CD4-positive, alpha-beta T cell (primary cell): ENCODE measurements around the gene CIZ1. TPM values are rescaled to one million over a fixed set of nuclear protein-coding genes. Genes with fewer than 3 reads are reported as not detected.

ENCODE experiments used
- ATAC-seq: fragments of 200-7000 bp; cut with Tn5 transposase; one replicate; pipeline ENCODE4 v1.10.0; 2022; ENCODE audit warnings: mild to moderate bottlenecking; ENCODE audit not compliant: poor library complexity
- CTCF ChIA-PET: fragments of 350-600 bp; sonication (Branson Sonifier 250); formaldehyde crosslinking; loops from one replicate; lab custom pipeline; 2021; ENCODE audit warnings: antibody characterized with exemption, inconsistent platforms; lab: Charles Lee
- POLR2A ChIA-PET: fragments of 350-600 bp; sonication (Branson Sonifier 250); formaldehyde crosslinking; loops from one replicate; lab custom pipeline; 2021; ENCODE audit warnings: antibody characterized with exemption, inconsistent platforms; lab: Charles Lee
- DNase-seq, 14 experiments: peaks; one replicate each; pipeline ENCODE4 v3.0.0-alpha.2; 2013 to 2020; ENCODE audit warnings: mixed read lengths in 2 of 14
- H3K27ac ChIP-seq, 2 donors: one replicate each; pipeline versions ENCODE4 v1.5.1 to v1.7.0; 2013; ENCODE audit warnings: low read length in 2 of 2, low read depth in 1 of 2, mild to moderate bottlenecking in 1 of 2
- H3K27me3 ChIP-seq, 2 experiments: 1 replicate in 1 of 2; 2 replicates in 1 of 2; pipeline versions ENCODE4 v1.6.1 to v1.7.0; 2013; ENCODE audit warnings: low read length in 2 of 2, control low read depth in 1 of 2, mild to moderate bottlenecking in 1 of 2, moderate library complexity in 1 of 2; ENCODE audit not compliant: insufficient read depth in 2 of 2, control insufficient read depth in 1 of 2
- H3K36me3 ChIP-seq: one replicate; pipeline ENCODE4 v1.6.1; 2013; ENCODE audit warnings: low read length, control low read depth; ENCODE audit not compliant: insufficient read depth
- H3K4me1 ChIP-seq: one replicate; pipeline ENCODE4 v1.6.1; 2013; ENCODE audit warnings: low read length, control low read depth; ENCODE audit not compliant: insufficient read depth
- H3K4me3 ChIP-seq: one replicate; pipeline ENCODE4 v1.5.1; 2013; ENCODE audit warnings: mild to moderate bottlenecking, low read length, moderate library complexity
- H3K9me3 ChIP-seq, 2 experiments: 1 replicate in 1 of 2; 2 replicates in 1 of 2; pipeline versions ENCODE4 v1.6.1 to v1.7.0; 2013; ENCODE audit warnings: low read length in 2 of 2, mild to moderate bottlenecking in 2 of 2, control low read depth in 1 of 2, moderate library complexity in 1 of 2; ENCODE audit not compliant: control insufficient read depth in 1 of 2, insufficient read depth in 1 of 2
- H3K27ac Mint-ChIP-seq: one replicate; pipeline ENCODE4 v1.8.0; 2020; ENCODE audit warnings: mixed read lengths
- H3K27me3 Mint-ChIP-seq: one replicate; pipeline ENCODE4 v1.8.0; 2021; ENCODE audit warnings: mixed read lengths
- H3K36me3 Mint-ChIP-seq: one replicate; pipeline ENCODE4 v1.8.0; 2021; ENCODE audit warnings: low read depth, mixed read lengths
- H3K4me1 Mint-ChIP-seq: one replicate; pipeline ENCODE4 v1.8.0; 2021; ENCODE audit warnings: low read depth, mixed read lengths
- H3K4me3 Mint-ChIP-seq: one replicate; pipeline ENCODE4 v1.8.0; 2020; ENCODE audit warnings: mild to moderate bottlenecking, mixed read lengths
- H3K9me3 Mint-ChIP-seq: one replicate; pipeline ENCODE4 v1.8.0; 2020; ENCODE audit warnings: mixed read lengths
- CTCF ChIP-seq: fragments of 200-600 bp; IDR thresholded peaks from one replicate; pipeline ENCODE4 v1.8.0; 2022; ENCODE audit warnings: antibody characterized with exemption, mild to moderate bottlenecking
- intact Hi-C, 2 experiments: fragments of 100-400 bp; cut with DNase I in 1 of 2; cut with micrococcal nuclease in 1 of 2; formaldehyde crosslinking; loops; one replicate each; pipeline versions ENCODE4 v1.15.1 to v1.9.0; 2023 to 2025; cut with DNase I, micrococcal nuclease
- total RNA-seq, 174 experiments: library from RNA in 2 of 174; stranded (reverse) in 2 of 174; gene quantifications; one replicate each; pipeline ENCODE4 v1.2.3 and lab custom pipeline; 2021 to 2026

Gene CIZ1
- total RNA-seq, 2 experiments from 2014 or later = 106 to 107 TPM

- Mint-ChIP-seq H3K4me3 (no peak overlapping the region), H3K9me3 (no peaks in the 10 kb centered on the region), H3K36me3 (no peaks in the 10 kb centered on the region), H3K27me3 (peaks cover 16% of the 10 kb centered on the region), H3K27ac (no peak overlapping the region), H3K4me1 (no peaks in the 10 kb centered on the region)
- no peak for DNase-seq
- intact Hi-C loops = no loop called here
- Histone ChIP-seq H3K27me3 (no peaks in the 10 kb centered on the region), H3K9me3 (no peaks in the 10 kb centered on the region), H3K4me1 (no peaks in the 10 kb centered on the region), H3K4me3 (no peak overlapping the region), H3K27ac (no peak overlapping the region), H3K36me3 (no peaks in the 10 kb centered on the region)
- TF ChIP-seq CTCF = no peak
- ATAC-seq = no peak
- POLR2A ChIA-PET = no interaction called here
- CTCF ChIA-PET = interaction anchor here (0.6 kb wide), 1 partner anchor 61 kb away, joined by 4 read pairs; no protein-coding TSS in a partner anchor
Measured at GRCh38 chr9:128211981-128212281, 20.6 kb upstream of the CIZ1 start.

GRCh38 chr9:128211186-128211980 lies 20.0 kb upstream of the CIZ1 start:
- H3K9me3 Mint-ChIP-seq = no peaks in the 10 kb centered on the region
- DNase-seq = no peak
- ChIA-PET CTCF (interaction anchor here (0.6 kb wide), 1 partner anchor 62 kb away, joined by 4 read pairs; no protein-coding TSS in a partner anchor), POLR2A (interaction anchor here (0.6 kb wide), 1 partner anchor 811 kb away, joined by 3 read pairs; no protein-coding TSS in a partner anchor)
- H3K4me1 Mint-ChIP-seq = no peaks in the 10 kb centered on the region
- no peak for ATAC-seq
- Histone ChIP-seq H3K27me3 (no peaks in the 10 kb centered on the region), H3K4me1 (no peaks in the 10 kb centered on the region), H3K4me3 (no peak overlapping the region), H3K27ac (no peak overlapping the region), H3K36me3 (no peaks in the 10 kb centered on the region), H3K9me3 (no peaks in the 10 kb centered on the region)
- H3K27me3 Mint-ChIP-seq = peaks cover 16% of the 10 kb centered on the region
- intact Hi-C loops = no loop called here
- no peak overlapping the region for H3K4me3 Mint-ChIP-seq
- no peaks in the 10 kb centered on the region for H3K36me3 Mint-ChIP-seq
- no peak overlapping the region for H3K27ac Mint-ChIP-seq
- TF ChIP-seq CTCF = no peak

- no peaks in the 10 kb centered on the region for H3K36me3 ChIP-seq
- peaks cover 4% of the 10 kb centered on the region for H3K4me1 ChIP-seq
- POLR2A ChIA-PET = interaction anchor here (1.3 kb wide), 1 partner anchor 41 kb away, joined by 3 read pairs; no protein-coding TSS in a partner anchor
- no peaks in the 10 kb centered on the region for H3K9me3 Mint-ChIP-seq
- peaks cover 22% of the 10 kb centered on the region for H3K27me3 Mint-ChIP-seq
- CTCF ChIA-PET = no interaction called here
- H3K4me3 ChIP-seq = no peak overlapping the region
- intact Hi-C loops = no loop called here
- TF ChIP-seq CTCF = no peak
- no peak overlapping the region for H3K27ac ChIP-seq
- H3K4me3 Mint-ChIP-seq = no peak overlapping the region
- ATAC-seq = no peak
- H3K27ac Mint-ChIP-seq = no peak overlapping the region
- no peaks in the 10 kb centered on the region for H3K9me3 ChIP-seq
- no peaks in the 10 kb centered on the region for H3K36me3 Mint-ChIP-seq
- peaks cover 7 to 12% of the 10 kb centered on the region in 2 experiments for H3K27me3 ChIP-seq
- H3K4me1 Mint-ChIP-seq = no peaks in the 10 kb centered on the region
- no peak for DNase-seq
Measured at GRCh38 chr9:128208946-128209669, 17.7 kb upstream of the CIZ1 start.
